HG03575 (cell line): ENCODE data around the gene TMEM125.

Experiments used
- ATAC-seq: cut with Tn5 transposase; IDR thresholded peaks from one replicate; pipeline ENCODE4 v1.9.1; 2021; ENCODE audit not compliant: unreplicated experiment, insufficient number of reproducible peaks, low FRiP score; ENCODE audit errors: extremely low read depth

TMEM125 gene

DNA sequence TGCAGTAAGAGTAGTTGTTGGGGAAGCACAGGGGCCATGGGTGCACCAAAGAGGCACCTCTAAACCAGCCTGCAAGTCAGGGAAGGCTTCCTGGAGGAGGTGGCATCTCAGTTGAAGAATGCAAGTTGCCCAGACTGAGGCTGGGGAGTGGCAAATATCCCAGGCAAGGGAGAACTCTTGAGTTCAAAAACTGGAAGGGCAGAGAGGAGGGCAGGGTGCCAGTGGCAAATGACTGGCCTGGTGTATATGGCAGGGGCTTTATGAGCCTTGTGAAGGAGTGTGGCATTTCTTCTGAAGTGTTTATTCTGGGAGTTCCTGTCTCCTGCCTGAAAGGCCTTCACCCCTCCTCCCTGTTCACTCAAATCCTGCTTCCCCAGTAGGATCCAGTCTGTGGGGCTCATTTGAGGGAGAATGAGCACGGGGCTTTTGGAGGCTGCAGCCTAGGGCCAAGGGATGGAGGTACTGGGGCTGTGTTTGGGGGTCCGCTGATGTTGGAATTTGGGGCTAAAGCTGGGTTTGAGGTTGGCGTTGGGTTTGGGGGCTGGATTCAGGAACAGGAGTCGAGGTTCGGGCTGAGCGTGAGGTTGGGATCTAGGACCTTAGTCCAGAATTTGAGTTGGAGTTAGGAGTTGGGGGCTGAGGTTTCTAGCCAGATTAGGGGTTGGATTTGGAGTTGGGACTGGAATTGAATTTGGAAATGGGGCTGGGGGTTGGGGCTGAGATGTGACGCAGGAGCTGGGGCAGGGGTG is at the start of gene TMEM125:
TSS of gene TMEM125 (plus strand) at position 357 of the 749 bp plus-strand sequence. CDS start 2,740 bp downstream, outside the sequence.
- no peak for ATAC-seq

DNA sequence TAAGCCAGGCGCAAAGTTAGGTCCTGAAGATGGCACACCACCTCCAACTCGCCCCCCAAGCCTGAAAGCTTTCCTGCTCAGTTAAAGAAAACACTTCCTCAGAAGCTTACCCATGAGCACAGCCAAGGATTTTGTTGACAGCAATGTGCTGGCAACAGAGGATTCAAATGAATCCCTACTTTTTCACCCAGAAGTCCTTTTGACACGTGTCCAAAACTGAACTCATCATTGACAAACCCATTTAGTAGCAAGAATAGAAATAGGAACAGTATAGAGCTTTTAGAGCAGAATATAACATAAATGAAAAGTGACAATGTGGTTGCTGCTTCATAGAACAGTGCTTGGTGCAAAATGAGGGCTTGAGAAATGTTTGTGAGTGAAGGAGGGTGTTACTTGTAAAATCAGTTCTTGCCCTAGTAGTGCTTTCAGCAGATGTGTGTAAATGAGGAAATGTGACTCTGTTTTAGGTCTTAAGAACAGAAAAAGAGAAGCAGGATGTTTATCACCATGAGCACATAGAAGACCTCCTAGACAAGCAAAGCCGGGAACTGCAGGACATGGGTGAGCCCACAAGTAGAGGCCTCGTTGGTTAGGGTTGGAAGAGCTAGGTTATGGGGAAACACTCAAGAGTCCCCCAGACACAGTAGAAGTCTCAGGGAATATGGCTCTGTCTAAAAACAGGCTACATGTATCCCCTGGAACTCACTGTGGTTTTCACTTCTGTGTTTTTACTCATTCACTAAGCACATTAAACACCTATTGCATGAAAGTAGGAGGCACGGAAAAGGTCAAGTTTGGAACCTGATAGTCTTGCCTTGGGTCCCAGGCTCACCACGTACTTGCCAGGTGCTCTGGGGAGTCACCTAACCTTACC is 48.6 kb upstream of the TMEM125 start:
- ATAC-seq: peak; percentile 80

DNA sequence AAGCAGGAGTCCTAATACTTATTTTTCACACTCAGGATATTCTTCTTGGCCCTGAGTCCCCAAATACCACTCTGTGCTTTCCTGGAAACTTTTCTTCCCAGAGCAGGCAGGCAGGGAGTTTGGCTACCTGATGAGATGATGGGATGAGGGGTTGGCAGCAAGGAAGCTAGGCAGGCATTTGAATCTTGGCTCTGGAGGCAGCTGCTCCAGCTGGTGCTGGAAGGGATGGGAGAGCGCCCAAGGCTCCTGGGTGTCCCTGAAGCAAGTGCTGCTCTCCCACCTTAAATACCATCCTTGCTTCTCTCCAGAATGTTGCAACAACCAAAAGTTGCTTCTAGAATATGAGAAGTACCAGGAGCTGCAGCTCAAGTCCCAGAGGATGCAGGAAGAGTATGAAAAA is 48.0 kb upstream of the TMEM125 start:
- ATAC-seq: no peak

DNA sequence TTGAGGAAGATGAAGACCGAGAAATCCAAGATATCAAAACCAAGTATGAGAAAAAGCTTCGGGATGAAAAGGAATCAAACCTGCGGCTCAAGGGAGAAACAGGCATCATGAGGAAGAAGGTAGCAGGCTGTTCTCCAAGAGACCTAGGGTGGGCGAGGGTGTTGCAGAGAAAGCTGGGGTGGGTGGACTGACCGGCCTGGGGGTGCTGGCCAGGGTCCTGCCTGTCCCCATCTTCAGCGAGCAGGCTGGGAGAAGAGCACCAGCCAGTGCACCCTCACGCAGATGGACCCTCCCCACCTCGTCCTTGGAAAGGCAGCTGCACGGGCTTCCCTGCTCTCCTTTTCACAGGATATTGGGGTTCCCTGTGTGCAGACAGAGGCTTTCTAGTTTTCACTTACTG is 46.9 kb upstream of the TMEM125 start:
- no peak for ATAC-seq

DNA sequence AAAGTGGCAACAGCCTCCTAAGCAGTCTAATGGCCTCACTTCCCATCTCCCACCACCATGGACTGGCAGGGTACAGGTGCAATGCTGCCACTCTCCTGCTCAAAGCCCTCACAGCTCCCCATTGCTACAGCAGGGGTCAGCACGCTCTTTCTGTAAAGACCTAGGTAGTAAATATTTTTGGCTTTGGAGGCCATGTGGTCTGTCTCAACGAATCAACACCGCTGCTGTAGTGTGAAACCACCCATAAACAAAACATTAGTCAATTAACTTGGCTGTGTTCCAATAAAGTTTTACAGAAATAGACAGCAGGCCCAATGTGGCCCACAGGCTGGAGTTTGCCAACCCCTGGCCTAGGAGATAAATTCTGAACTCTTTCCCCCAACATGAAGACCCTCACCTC is 44.6 kb upstream of the TMEM125 start:
- ATAC-seq: no peak

DNA sequence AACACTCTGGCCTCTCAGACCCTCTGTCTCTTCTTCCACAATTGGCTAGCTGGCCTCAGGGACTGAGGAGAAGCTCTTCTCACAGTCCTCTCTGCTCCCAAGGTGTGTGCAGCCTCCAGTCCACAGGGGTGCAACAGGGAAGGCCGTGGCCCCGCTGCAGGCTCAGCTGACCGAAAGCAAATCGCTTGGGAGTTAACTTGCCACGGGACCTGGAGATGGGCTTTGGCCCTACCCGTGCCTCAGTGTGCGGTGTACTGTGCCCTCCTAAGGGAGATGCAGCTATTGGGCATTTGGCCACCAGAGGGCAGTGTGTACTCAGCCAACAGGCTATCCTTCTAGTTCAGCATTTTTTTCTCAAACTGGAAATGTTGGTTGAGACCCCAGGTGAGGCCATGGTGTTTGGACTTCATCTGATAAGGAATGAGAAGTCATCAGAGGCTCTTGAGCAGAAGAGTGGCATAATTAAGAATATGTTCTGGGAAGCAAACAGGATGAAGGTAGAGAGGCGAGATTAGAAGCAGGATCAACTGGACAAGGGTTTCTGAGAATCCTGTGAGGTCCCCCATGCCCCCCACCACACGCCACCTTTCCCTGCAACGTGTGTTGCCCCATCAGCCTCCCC is 42.5 kb upstream of the TMEM125 start:
- no peak for ATAC-seq

DNA sequence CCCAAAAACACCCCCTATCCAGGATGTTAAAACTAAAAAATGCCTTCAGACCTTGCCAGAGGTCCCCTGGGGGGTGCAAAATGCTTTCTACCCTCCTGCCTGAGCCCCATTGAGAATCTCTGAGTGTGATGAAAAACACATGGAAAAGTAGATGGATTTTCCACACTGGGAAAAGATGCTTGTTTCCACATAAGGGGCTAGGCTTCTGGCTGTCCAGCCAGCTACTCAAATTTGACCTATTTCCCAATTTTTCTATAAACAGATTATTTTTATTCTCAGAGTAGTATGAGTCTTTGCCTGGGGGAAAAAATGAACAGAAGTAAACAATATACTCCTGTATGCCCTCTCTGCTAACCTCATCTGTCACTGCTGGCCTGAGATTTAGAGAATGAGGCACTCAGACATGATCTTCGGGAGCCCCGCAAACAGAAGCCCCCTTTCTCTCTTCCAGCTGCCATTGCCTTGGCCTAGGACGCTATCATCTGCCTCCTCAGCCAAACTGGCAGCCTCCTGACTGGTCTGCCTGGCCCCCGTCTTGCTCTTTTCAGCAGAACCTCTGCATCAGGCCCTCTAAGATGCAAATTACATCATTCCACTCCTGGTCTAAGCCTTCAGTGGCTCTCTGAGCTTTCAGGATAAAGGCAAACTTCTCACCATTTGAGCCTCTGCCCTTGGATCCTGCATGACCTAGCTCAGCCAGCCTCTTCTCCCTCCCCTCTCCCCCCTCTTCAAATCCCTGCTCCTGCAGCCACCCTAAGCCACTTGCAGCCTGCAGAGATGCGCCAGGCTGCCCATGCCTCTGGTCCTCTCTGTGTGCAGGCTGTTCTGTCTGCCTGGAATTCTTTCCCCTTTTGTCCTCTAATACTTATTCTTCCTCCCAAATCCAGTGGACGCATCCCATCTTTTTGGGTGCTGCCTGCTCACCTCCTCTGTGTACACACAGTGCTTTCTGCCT is 39.7 kb upstream of the TMEM125 start:
- no peak for ATAC-seq

DNA sequence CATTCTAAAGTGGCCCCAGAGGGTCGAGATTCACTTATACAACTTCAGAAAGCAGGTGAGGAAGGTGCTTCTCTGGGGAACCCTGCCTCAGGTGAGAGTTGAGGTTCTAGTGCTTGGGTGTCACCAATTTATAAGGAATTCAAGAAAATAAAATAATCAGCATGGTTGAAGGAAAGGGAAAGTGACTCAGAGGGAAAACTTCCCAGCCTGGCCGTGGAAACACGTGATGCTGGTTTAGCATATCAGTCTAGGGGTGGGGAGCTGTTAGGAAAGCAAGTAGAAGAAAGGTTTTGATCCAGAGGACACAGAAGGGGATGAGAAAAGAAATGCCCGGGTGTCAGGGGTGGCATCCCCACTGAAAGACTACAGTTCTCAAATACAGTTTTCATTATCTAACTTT is 37.7 kb upstream of the TMEM125 start:
- ATAC-seq: no peak

DNA sequence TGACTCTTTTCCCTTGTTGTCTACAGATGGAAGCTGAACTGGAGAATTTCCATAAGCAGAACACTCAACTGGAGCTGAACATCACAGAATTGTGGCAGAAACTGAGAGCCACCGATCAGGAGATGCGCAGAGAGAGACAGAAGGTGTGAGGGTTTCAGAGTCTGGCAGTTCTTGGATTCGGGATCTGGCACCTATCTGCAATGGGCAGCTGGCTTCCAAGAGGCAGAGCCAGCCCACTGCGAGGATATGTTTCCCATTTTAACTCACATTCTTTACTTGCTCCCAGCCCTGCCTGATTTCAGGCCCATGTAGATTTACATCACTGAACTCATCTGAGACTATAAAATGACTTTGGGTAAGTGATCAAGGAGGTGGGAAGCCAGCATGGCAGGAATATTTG is 37.3 kb upstream of the TMEM125 start:
- ATAC-seq: no peak

DNA sequence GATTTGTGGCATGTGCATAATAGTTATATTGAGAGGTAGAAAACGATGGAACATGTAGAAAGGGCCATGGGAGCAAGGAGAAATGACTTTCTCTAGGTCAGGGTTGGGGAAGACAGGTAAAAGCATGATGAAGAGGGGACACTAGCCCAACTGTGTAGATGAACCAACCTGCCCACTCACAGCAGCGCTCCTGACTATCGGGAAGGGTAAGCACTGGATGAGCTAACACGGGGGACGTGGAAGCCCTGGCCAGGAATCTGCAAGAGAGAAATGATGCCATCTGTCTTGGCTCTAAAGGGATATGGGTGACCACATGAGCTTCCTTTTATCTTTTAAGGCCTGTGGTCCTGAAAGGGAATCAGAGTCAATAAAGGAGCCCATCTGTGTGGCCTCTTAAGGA is 36.2 kb upstream of the TMEM125 start:
- no peak for ATAC-seq

DNA sequence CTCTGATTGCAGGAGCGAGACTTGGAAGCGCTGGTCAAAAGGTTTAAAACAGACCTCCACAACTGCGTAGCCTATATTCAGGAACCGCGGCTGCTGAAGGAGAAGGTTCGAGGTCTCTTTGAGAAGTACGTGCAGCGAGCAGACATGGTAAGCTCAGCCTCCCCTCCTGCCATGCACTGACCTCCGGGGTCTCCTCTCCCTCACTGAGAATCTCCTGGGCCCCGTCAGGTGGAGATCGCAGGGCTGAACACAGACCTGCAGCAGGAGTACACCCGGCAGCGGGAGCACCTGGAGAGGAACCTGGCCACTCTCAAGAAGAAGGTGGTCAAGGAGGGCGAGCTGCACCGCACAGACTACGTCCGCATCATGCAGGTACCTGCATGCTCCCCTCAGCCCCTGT is 35.5 kb upstream of the TMEM125 start:
- no peak for ATAC-seq

DNA sequence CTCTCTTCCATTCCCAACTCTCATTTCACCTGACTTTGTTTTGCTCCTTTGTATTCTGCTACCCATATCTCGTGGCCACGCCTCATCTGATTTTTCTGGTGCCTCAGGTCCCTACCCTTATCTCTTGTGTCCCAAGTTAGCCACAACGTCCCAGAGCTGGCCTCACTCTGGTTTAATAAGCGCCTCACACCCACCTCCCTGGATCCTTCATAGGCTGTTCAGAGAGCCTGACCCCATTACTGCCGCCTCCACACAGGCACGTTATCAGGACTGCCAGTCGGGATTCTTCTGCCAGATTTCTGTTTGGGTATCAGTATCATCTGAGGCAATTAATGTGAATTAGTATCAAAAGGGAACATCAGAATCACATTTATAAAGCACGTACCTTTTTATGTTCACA is 34.7 kb upstream of the TMEM125 start:
- no peak for ATAC-seq

DNA sequence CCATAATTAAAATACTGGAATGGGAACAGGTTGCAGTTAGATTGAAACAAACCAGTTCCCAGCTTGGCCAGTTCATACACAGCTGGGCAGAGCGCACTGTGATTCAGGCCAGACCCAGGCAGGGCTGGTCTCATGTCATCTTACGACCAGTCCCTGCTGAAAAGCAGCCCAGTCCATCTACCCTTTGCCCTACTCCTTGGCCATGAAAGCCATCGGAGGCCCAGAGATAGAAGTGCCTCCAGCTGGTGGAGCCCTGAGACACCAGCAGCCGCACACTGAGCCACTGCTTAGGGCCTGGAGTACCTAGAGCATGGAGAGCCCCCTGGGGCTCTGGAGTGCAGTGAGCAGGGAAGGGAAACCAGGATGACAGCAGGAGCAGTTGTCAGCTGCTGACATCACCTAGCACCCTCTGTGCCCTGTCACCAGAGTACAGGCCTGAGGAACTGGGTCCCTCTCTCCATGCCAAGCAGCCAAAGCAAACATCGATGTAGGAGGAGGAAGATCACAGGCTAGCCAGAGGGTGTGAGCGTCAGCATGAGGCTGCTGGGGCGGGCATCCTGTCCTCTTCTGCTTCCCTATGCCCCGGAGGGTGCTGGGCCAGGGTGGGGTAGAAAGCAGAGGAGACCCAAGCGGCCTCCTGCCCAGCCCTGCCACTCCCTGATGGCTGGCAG is 34.2 kb upstream of the TMEM125 start:
- no peak for ATAC-seq

DNA sequence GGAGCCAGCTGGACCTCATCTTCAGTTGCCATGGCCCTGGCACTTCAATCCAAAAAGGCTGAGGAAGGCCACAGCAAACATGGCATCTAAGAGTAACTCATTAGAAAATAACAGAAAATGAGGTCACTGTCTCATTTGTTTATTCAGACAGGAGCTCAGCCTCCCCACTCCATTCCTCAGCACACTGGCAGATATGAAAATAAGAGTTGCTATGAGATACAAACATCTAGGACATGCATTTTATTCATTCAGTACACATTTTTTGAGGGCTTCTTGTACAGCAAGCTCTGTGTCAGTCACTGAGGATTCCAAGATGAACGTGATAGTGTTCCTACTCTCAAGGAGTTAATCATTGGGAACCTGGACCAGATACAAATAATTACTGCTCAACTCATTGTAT is 32.7 kb upstream of the TMEM125 start:
- ATAC-seq: no peak

DNA sequence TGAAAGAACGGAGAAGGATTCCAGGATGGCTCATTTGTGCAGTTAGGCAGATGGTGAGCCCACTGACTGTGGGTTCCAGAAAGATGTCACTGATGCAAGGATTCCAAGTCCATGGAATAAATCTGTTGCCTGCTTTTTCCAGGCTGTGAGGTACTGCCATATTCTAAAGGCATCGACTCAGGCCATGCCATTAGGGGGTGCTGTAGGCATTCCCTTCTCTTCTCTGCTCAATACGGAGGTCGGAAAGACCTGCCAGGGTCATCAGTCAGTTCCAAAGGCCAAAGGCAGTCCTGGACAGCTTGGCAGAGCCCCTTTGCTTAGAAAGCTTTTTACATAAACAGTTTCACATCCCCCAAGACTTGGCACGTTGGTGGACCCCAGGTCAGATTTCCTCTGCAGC is 31.7 kb upstream of the TMEM125 start:
- no peak for ATAC-seq

DNA sequence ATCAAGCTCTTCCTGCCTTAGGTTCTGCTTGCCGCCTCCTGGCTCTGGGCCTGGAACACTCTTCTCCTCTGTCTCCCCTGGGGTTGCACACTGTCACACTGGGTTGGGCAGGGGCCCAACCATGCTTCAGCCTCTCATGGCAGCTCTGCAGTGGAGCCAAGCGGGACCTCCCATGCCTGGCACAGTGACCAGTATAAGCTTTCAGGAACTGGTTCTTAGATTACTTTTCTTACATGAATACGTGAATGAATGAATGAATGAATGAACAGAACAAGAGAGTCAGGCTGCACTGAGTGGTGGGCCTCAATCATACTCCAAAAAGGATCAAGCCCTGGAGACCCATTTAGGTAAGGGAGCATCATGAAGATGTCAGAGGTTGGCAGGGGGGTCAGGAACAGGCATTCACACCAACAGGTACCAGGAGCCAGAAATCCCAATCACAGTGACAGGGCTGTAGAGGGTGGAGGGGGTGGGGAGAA is 30.8 kb upstream of the TMEM125 start:
- no peak for ATAC-seq

DNA sequence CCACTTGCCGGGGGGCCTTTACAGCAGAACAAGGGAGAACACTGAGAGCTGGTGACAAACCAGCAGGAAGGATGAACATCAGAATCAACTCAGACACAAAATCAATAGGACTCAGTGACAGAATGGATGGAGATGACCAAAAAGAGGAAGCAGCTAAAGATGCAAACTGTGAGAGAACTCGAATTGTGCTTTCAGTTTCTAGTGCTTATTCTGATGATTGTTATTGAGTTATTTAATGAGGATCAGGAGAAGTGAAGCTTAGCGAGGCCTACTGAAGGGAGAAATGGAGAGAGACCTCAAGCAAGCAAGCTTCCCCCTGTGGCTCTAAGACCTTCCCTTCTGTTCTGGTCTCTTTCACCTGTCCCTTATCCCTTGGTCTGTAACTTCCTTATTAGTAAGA is 30.3 kb upstream of the TMEM125 start:
- ATAC-seq: peak; percentile 56

DNA sequence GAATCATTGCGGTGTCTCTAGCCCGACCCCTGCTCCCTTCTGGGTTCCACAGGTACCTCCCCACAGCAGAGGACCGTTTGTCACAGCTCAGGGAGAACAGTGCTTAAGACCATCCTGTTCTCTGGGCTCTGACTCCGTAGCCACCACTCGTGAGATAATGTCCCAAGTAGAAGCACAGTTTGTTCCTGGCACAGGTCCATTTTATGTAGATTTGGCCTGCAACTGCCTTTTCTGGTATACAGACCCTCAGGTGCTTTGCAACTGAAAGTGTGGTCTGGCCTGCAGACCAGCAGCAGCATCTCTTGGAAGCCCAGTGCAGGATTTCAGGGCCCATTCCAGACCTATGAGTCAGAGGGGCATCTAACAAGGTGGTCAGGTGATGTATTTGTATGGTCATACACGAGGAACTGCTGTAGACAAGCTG is 28.4 kb upstream of the TMEM125 start:
- ATAC-seq: no peak
